Osteoblast (primary cell): ENCODE measurements around the gene FUOM. TPM values are rescaled to one million over a fixed set of nuclear protein-coding genes. Genes with fewer than 3 reads are reported as not detected.

Experiments
- DNase-seq: peaks from one replicate; pipeline ENCODE4 v3.0.0; 2011; ENCODE audit warnings: low spot score, mixed read lengths; ENCODE audit not compliant: insufficient read length; ENCODE audit errors: missing footprints
- H2AFZ ChIP-seq: 2 replicates; pipeline ENCODE4 v1.6.0; 2011; ENCODE audit warnings: mild to moderate bottlenecking, low read length
- H3K27ac ChIP-seq: 2 replicates; pipeline ENCODE4 v1.5.1; 2011; ENCODE audit warnings: mild to moderate bottlenecking, low read depth, low read length, moderate library complexity
- H3K27me3 ChIP-seq: 2 replicates; pipeline ENCODE4 v1.6.0; 2012; ENCODE audit warnings: mild to moderate bottlenecking, control low read depth, inconsistent platforms, low read length, moderate library complexity; ENCODE audit not compliant: insufficient read depth
- H3K36me3 ChIP-seq: 2 replicates; pipeline ENCODE4 v1.5.1; 2011; ENCODE audit warnings: mild to moderate bottlenecking, low read length, control low read depth, moderate library complexity; ENCODE audit not compliant: insufficient read depth
- H3K4me1 ChIP-seq: 2 replicates; pipeline ENCODE4 v1.5.1; 2011; ENCODE audit warnings: mild to moderate bottlenecking, low read length, control low read depth, moderate library complexity; ENCODE audit not compliant: insufficient read depth
- H3K4me2 ChIP-seq: 2 replicates; pipeline ENCODE4 v1.6.0; 2011; ENCODE audit warnings: mild to moderate bottlenecking, low read length; ENCODE audit not compliant: insufficient read depth
- H3K4me3 ChIP-seq: fragments of 200-600 bp; sonication (generic); 3 replicates; pipeline ENCODE4 v1.5.1; 2012; ENCODE audit warnings: mild to moderate bottlenecking, low read length, inconsistent platforms; ENCODE audit not compliant: insufficient read depth
- H3K79me2 ChIP-seq: 2 replicates; pipeline ENCODE4 v1.6.0; 2012; ENCODE audit warnings: mild to moderate bottlenecking, low read length, control low read depth, inconsistent platforms; ENCODE audit not compliant: insufficient read depth
- H3K9me3 ChIP-seq: 2 replicates; pipeline ENCODE4 v1.5.1; 2011; ENCODE audit warnings: low read depth, low read length, control low read depth
- H4K20me1 ChIP-seq: 2 replicates; pipeline ENCODE4 v1.6.0; 2012; ENCODE audit warnings: mild to moderate bottlenecking, low read length, control low read depth; ENCODE audit not compliant: insufficient read depth
- total RNA-seq: library from RNA; depleted of rRNA; stranded (reverse); fragments of >200 nt; gene quantifications from 2 replicates; pipeline ENCODE4 v1.2.3, GENCODE V29; 2012
- TF ChIP-seq, protein P1 (sequence below): IDR thresholded peaks from 2 replicates; pipeline ENCODE4 v1.5.1; 2011; ENCODE audit warnings: mild to moderate bottlenecking, low read depth, low read length, moderate library complexity; ENCODE audit errors: extremely low read depth

Gene FUOM
- total RNA-seq, 1 donor = 5.1 TPM

DNA sequence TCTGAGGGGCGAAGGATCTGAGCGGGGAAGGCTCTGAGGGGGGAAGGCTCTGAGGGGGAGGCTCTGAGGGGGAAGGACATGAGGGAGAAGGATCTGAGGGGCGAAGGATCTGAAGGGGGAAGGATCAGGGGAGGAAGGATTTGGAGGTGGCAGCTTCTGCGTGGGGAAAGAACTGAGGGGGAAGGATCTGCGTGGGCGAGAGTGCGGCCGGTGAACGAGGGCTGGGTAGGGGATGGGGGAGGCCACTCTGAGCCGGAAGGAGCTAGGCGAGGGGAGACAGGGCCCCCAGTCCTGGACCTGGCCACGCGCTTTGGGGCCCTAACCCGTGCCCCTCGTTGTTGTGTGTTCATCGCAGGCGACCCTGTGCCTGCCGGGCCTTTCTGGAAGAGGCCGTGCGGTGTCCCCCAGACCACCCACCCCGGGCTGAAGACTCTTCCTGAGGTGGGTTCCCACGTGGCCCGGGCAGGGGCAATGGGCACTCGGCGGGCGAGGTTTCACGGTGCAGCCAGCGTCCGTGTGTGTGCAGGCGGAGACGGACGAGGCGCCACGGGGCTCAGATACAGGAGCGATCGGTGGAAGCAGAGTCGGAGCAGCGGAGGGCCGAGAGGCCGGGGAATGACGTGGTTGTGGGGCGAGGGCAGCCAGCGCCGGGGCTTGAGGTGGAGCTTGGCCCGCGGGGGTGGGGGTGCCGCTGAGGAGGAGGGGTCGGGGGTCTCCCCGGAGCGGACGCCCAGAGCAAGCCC lies 23.1 kb downstream of the FUOM start:
- H3K27me3 ChIP-seq = peaks cover 57% of the 10 kb centered on the region
- no peak overlapping the region for H2AFZ ChIP-seq
- H4K20me1 ChIP-seq = no peaks in the 10 kb centered on the region
- TF ChIP-seq, protein P1, sequence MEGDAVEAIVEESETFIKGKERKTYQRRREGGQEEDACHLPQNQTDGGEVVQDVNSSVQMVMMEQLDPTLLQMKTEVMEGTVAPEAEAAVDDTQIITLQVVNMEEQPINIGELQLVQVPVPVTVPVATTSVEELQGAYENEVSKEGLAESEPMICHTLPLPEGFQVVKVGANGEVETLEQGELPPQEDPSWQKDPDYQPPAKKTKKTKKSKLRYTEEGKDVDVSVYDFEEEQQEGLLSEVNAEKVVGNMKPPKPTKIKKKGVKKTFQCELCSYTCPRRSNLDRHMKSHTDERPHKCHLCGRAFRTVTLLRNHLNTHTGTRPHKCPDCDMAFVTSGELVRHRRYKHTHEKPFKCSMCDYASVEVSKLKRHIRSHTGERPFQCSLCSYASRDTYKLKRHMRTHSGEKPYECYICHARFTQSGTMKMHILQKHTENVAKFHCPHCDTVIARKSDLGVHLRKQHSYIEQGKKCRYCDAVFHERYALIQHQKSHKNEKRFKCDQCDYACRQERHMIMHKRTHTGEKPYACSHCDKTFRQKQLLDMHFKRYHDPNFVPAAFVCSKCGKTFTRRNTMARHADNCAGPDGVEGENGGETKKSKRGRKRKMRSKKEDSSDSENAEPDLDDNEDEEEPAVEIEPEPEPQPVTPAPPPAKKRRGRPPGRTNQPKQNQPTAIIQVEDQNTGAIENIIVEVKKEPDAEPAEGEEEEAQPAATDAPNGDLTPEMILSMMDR = no peak
- no peaks in the 10 kb centered on the region for H3K36me3 ChIP-seq
- no peaks in the 10 kb centered on the region for H3K79me2 ChIP-seq
- peaks cover 3% of the 10 kb centered on the region for H3K4me1 ChIP-seq
- H3K4me2 ChIP-seq = peak overlapping the region; percentile 69
- H3K9me3 ChIP-seq = no peaks in the 10 kb centered on the region
- H3K4me3 ChIP-seq = peak overlapping the region; percentile 45
- DNase-seq = peak; percentile 91
- no peak overlapping the region for H3K27ac ChIP-seq

DNA sequence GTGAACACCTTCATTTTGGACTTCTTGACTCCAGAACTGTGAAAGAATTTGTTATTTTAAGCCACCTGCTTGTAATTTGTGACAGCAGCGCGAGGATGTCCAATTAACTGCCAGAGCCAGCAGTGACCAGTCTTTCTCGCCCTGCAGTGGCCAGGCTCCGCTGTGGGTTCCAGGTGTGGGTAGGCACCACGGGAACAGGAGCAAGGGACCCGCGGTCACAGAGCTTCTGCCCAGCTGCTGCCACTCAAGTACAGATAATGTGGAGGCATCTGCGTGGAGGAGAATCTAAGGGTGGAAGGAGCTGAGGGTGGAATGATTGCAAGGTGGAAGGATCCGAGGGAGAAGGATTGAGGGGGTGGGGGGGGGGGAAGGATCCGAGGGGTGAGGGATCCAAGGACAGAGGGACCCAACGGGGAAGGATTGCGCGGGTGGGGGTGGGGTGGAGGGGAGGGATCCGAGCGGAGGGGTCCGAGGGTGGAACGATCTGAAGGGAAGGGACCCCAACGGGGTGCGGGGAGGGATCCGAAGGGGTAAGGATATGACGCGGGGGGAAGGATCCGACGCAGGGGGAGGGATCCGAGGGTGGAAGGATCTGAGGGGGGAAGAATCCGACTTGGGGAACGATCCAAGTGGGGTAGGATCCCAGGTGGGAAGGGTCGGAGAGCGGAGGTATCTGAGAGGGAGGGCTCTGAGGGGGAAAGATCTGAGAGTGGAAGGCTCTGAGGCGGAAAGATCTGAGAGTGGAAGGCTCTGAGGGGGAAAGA lies 24.7 kb downstream of the FUOM start:
- H3K4me3 ChIP-seq = no peak overlapping the region
- H3K27me3 ChIP-seq = peaks cover 65% of the 10 kb centered on the region

DNA sequence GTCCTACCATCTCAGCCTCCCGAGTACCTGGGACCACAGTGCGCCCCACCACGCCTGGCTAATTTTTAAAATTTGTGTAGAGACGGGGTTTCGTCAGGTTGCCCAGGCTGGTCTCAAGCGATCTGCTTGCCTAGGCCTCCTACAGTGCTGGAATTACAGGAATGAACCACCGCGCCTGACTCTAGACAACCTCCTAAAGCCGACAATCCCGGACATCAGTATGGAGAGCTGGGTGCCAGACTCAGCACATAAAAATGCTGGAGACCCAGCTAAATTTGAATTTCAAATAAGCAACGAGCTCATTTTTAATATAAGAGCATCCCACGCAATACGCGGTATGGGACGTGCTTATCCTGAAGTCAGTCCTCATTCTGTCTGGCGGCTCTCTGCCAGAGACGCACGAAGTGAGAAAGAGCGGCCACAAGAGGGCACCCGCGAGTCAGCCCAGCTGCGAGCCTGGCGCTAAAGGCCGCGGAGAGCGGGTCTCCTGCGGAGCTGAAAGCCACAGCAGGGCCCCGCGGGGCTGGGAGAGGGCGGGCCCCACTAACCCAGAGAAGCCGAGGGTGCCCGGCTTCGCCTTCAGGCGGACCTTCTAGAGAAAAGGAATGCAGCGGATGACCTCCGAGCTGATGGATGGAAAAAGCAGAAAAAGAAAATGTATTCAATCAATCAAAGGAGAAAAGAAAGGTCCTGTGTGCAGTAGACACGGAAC lies 28.2 kb downstream of the FUOM start:
- Histone ChIP-seq H3K27me3 (peaks cover 70% of the 10 kb centered on the region), H3K4me3 (peak overlapping the region; percentile 63), H3K9me3 (no peaks in the 10 kb centered on the region), H3K79me2 (no peaks in the 10 kb centered on the region), H4K20me1 (no peaks in the 10 kb centered on the region), H3K27ac (no peak overlapping the region), H3K4me1 (peaks cover 7% of the 10 kb centered on the region), H2AFZ (peak overlapping the region; percentile 82), H3K36me3 (no peaks in the 10 kb centered on the region), H3K4me2 (peak overlapping the region; percentile 83)
- TF ChIP-seq, protein P1 = peak; percentile 92
- peak; percentile 100 for DNase-seq

More for the DNA sequence above, 24.7 kb downstream of the FUOM start:
- no peaks in the 10 kb centered on the region for H3K9me3 ChIP-seq
- no peak overlapping the region for H3K27ac ChIP-seq
- H2AFZ ChIP-seq = no peak overlapping the region
- H3K4me1 ChIP-seq = peaks cover 7% of the 10 kb centered on the region
- TF ChIP-seq, protein P1 = no peak
- H3K36me3 ChIP-seq = no peaks in the 10 kb centered on the region
- no peak for DNase-seq
- no peaks in the 10 kb centered on the region for H4K20me1 ChIP-seq
- no peak overlapping the region for H3K4me2 ChIP-seq
- H3K79me2 ChIP-seq = no peaks in the 10 kb centered on the region
